LoVo (cell line): ENCODE results near the gene CDON.

ENCODE experiments used
- DNase-seq: peaks from one replicate; pipeline ENCODE4 v3.0.0-alpha.2; 2016; ENCODE audit warnings: low spot score

The CDON gene

GRCh38 chr11:125956391-125957134 lies 106.1 kb downstream of the CDON start:
- no peak for DNase-seq

DNA sequence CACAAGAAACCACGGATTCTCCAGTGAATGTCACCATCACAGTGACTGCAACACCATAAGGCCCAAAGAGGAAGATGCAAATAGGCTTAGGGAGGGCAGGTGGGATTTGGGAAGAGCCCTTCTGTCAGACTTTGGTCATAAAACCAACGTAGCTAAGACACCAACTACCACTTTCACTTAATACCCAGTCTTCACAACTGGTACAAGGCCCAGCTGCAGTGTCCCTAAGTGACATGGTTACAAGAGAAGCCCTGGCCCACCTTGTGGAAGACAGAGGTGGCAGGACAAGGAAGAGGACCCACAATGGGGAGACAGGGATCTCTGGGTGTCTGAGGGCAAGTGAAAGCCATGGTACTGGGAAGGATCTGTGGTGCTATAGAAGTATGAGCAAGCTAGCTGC lies 106.8 kb downstream of the CDON start:
- DNase-seq = no peak

DNA sequence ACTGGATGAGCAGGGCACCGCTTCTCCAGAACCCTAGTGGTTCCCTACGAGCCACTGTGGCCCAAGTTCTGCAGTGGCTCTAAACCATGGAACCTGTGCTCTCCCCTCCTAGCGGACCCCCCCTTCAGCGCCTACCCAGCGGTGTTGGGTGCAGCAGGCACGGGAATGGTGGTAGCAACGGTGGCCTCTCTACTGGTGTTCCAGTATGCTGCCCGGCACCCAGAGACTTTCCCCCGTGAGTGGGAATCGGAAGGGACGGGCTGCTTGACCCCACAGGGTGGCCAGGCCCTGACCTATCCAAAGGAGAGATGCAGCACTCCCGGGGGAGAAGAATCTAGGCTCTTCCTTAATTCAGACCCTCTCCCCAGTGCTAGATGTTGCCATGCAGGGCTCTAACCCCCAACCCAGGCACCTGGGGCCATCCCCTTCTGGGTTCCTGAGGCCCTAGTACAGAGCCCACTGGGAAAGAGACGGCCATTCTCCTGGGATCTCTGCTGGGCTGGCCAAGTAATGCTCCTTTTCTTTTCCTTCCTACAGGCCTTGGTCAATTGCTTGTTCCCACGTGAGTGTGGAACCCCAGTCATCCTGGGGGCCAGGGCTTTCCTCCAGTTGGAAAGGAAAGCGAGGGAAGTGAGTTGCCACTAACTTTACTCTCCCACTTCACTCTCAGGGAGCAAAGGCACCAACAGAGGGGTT lies 107.6 kb downstream of the CDON start:
- DNase-seq = no peak

DNA sequence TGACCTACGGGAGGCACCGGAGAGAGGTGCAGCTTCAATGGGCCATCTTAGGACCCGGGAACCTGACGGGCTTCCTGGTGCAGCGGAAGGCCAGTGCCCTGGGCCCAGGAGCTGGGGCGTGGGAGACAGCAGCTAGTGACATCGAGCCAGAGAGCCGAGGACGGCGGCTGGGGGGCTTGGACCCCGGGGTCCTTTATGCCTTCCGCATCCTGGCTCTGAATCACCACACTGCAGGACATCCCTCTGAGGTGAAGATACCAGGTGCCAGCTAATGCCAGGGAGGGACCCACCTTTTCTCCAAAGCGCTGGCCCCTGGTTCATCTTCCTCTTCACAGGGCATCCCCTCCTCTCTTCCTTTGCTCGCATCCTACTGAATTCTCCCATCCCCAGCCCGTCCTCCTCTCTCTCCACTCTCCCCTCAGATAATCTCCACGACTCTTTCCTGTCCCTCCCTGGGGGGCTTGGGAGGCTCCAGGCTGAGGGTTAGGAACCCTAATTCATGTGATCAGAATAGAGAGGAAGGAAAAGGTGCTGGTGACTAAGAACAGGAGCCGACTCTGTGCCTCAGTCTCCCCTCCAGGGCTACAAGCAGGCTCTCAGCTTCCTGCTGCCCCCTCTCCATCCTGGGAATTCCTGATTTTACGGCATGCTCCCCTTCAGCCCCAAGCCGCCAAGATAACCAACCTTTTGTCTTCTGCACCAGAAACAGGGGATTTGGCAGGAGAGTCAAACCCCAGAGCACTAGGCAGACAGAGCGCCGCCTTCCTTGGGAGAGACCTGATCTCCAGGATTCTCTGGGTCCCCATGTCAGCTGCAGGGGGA lies 108.3 kb downstream of the CDON start:
- no peak for DNase-seq

DNA sequence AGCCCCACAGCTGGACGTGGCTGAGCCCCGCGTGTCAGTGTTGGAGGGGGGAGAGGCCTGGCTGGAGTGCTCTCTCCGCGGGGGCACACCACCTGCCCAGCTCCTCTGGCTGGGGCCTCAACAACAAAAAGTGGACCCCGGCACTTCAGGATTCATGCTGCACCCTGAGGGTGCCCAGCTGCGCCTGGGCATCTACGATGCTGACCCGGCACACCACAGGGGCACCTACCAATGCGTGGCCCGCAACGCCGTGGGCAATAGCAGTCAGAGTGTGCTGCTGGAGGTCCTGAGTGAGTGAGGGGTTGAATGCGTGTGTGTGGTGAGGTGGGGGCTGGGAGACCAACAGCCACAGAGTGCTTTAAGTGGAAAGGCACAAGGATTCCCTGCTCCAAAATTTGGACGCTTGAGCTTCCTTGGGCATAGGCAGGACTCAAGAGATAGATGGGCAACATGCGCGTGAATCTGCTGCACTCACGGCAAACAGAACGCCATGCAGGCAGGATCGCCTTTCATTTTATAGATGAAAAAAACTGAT lies 109.2 kb downstream of the CDON start:
- DNase-seq = no peak

- DNase-seq = no peak
Observed at GRCh38 chr11:125952973-125953372, 109.7 kb downstream of the CDON start.

GRCh38 chr11:125952559-125952958 lies 110.1 kb downstream of the CDON start:
- no peak for DNase-seq

DNA sequence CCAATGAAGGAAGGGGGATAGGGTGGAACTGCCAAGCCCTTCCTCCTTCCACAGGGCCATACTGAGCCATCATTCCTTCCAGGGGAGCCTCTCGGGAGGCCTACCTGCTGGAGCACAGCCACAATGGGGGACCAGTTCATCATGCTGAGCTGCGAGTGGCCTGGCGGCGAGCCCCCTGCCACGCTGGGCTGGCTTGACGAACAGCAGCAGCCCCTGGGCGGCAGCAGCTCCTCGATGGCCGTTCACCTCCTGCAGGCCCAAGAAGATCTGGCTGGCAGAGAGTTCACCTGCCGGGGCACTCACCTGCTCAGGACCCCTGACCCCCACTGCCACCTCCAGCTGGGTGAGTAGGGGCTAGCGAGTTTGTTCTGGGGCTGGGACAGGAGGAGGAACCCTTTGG lies 110.9 kb downstream of the CDON start:
- no peak for DNase-seq

GRCh38 chr11:125950696-125951651 lies 111.7 kb downstream of the CDON start:
- no peak for DNase-seq

DNA sequence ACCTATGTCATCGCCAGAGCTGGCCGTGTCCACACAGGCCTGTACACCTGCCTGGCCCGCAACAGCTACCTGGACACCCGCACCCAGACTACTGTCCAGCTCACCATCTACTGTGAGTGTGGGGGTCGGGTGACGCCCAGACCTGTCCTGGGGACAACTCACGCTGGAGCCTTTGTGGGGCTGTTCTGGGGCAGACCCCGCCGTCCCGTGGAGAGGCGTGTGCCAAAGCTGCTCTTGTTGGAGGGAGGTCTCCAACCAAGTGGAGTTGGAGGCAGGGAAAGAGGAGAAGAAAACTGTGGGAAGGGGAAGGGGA lies 112.5 kb downstream of the CDON start:
- no peak for DNase-seq

DNA sequence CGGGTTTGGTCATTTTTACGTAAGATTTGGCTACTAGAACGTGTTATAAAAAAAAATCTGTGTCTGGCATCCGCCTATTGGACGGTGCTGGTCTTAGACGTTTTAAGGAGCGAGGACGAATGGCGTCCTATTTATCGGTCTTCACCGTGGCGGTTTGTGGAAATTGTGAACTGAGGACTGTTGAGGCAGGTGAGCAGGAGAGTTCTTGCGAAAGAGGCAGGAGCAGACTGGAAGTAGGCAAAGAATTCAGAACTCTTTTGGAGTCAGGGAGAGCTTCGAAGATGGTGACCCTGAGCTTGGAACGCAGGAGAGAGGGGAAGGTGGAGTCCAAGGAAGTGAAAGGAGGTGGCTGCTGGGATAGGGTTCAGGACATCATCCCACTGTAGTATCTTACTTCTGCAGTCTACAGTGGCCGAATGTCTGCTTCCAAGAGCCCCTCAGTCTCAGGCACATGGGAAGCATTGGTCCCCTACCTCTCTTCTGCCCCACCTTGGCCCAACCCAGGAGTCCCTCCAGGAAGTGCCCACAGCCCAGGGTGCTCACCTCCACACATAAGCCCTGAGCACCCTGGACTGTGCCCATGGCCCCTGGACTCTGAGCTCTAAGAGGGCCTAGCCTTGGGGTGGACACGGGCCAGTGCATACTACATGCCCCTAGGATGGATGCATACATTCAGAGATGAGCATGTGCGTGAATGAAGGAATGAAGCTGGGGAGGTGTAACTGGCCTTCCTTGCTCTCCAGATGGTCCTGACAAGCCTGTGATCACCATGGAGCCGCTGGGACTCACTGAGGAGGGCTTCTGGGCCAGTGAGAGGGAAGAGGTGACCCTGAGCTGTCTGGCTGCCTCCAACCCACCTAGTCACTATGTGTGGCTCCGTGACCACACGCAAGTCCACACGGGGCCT lies 113.1 kb downstream of the CDON start:
- no peak for DNase-seq

GRCh38 chr11:125948278-125949051 lies 114.2 kb downstream of the CDON start:
- DNase-seq = no peak

GRCh38 chr11:125947419-125948277 lies 115.0 kb downstream of the CDON start:
- DNase-seq = no peak

DNA sequence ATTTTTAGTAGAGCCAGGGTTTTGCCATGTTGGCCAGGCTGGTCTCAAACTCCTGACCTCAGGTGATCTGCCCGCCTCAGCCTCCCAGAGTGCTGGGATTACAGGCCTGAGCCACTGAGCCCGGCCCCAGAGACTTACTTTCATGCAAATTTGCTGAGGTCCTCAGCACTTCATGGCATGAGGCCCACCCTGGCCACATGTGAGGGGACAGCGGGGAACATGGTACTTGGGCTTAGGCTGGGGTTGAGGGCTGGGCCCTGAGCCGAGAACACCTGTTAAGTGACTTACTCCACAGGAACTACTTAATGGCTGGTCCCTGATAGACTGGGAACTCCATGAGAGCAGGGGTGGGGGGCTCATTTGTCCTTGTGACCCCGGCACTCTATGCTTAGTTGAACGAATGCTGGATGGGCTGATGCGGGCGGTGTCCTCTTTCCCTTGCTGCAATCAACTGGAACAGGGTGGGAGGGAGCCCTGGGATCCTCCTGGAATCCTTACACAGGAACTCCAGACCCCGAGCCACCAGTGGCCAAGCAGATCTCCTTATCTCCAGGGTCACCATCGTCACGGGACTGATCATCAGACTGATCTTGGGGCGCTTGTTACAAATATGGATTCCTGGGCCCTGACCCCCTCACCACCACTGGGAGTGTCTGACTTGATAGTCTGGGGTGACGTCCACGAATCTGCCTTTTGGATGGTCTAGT lies 115.8 kb downstream of the CDON start:
- no peak for DNase-seq

DNA sequence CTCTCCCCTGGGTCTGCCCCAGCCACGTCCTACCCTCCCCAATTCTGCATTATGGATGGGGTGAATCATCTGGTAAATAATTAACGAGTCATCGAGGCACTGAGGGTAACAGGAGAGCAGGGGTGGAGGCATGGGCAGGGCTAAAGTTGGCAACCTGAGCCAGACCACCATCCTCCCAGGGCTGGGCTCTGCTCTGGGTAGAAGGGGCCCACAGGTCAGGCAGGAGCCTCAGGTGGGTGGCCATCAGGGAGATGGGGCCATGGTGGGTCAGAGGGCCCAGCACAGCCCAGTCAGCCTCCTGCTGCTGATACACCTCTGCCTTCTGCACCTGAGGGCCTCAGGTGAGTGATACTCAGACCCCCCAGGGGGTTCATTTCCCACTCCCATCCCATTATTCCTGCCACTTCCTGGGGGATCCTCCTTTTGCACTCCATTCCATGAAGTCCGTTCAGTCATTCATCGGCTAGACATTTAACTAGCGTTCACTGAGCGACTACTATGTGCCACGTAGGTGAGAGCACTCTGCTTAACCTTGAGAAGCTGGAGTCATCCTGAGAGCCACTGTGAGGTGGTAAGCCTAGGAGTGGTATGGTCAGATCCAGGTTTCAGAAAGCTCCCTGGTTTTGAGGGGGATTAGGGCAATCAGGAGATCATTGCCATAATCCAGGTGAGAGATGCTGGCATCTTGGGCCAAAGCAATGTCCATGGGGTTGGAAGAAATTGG lies 116.7 kb downstream of the CDON start, which contains the start of gene VSIG10L2:
TSS of gene VSIG10L2 (plus strand) at position 248 of the 724 bp plus-strand sequence. CDS start at position 260, 12 bp downstream.
- no peak for DNase-seq

- no peak for DNase-seq
Observed at GRCh38 chr11:125945011-125945796, 117.5 kb downstream of the CDON start.
